Posterior cingulate gyrus (tissue), 11 donors: ENCODE measurements around the gene PCDH19.
"Not testable (repeated sequence)": the region's sequence is repeated elsewhere in the genome, so short reads cannot be mapped to it uniquely, and the experiment has no call there.

ENCODE experiments used
- DNase-seq, 10 donors: peaks; one replicate each; pipeline versions ENCODE4 v3.0.0 to v3.0.0-alpha.2; 2020 to 2021; ENCODE audit warnings: mixed read lengths in 3 of 10
- intact Hi-C: fragments of 100-400 bp; cut with DNase I; formaldehyde crosslinking; loops from one replicate; pipeline ENCODE4 v1.15.1; 2023

The PCDH19 gene, protein sequence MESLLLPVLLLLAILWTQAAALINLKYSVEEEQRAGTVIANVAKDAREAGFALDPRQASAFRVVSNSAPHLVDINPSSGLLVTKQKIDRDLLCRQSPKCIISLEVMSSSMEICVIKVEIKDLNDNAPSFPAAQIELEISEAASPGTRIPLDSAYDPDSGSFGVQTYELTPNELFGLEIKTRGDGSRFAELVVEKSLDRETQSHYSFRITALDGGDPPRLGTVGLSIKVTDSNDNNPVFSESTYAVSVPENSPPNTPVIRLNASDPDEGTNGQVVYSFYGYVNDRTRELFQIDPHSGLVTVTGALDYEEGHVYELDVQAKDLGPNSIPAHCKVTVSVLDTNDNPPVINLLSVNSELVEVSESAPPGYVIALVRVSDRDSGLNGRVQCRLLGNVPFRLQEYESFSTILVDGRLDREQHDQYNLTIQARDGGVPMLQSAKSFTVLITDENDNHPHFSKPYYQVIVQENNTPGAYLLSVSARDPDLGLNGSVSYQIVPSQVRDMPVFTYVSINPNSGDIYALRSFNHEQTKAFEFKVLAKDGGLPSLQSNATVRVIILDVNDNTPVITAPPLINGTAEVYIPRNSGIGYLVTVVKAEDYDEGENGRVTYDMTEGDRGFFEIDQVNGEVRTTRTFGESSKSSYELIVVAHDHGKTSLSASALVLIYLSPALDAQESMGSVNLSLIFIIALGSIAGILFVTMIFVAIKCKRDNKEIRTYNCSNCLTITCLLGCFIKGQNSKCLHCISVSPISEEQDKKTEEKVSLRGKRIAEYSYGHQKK (N-terminal part only)

DNA sequence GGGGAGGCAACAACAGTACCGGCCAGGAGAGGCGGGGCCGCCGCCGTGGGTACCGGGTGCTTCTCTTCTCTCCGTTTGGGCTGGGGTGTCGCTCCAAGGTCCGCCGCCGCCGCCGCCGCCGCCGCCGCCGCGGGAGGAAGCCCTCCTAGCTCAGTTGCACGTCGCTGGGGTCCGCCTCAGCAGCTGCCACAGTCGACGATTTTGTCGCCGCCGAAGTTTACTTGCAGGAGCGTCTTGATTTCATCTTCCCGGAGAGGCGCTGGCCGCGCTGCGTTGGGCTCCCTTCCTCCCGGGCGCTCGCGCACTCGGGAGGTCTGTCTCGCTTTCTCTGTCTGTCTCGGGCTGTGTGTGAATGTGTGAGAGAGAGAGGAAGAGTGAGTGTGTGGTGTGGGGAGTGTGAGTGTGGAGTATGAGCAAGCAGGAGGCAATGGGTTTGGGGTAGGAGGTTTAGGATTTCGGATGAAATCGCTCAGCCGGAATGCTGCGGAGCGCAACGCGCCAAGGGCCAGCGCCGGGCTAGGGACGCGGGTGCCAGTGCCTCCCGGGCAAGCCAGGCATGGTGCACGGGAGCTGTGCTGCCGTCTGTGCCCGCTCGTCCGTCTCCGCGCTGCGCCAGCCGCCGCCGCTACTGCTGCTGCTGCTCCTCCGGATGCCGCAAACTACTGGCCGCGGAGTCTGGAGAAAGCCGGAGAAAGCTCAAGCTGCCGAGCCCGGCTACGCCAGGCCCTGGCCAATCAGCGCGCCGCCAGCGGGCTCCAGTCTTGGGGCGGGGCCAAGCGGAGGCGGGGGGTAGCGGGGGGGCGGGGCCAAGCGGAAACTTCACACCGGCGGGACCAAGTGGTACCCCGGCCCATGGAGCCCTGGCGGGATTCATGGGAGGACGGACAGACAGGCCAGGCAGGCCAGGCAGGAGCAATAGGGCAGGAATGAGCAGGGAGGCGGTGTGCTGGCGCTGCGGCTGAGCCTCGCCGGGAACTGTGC is at the start of gene PCDH19:
Gene PCDH19 (minus strand): TSS at position 664 of the 981 bp plus-strand sequence. CDS start 1,676 bp downstream, outside the sequence.
- peak; percentile 42 to 96 (median 68) for DNase-seq
- intact Hi-C loops: no loop called here

DNA sequence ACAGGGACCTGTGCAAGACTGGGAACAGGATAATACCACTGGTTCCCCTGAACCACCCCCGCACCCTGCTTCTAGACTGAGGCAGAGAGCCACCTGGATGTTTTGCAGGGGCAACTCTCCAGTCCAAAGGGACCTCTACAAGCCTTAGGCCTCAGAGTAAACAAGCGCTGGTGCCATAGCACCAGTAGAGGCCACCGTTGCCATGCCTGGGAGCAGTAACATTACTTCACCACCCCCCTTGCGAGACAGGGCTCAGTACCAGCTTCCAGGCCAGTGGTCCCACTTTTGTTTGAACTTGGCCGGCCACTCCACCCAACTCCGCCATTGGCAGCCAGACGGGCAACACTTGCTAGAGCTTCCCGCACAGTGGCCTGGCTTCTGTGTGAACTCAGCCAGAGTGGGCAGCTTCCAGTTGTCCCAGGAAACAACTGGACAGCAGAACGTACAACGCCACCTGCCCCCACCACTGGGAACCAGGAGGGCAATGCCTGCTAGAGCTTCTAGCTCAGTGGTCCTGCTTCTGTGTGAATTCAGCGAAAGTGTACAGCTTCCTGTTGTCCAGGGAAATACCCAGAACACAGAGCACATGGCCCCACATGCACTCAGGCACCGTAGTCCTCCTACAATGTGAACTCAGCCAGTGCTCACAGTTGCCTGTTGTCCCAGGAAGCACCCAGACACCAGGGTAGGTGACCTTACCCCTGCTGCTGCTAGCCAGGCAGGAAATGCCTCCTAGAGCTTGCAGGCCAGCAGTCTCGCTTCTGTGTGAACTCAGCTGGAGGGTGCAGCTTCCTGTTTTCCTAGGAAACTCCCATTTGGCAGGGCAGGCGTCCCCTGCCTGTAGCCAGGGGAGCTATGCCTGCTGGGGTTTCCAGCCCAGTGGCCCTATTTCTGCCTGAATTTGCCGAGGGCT is 39.9 kb upstream of the PCDH19 start:
- DNase-seq: peak in 2 of 10 donors; percentile 57 to 73
- intact Hi-C loops: no loop called here

DNA sequence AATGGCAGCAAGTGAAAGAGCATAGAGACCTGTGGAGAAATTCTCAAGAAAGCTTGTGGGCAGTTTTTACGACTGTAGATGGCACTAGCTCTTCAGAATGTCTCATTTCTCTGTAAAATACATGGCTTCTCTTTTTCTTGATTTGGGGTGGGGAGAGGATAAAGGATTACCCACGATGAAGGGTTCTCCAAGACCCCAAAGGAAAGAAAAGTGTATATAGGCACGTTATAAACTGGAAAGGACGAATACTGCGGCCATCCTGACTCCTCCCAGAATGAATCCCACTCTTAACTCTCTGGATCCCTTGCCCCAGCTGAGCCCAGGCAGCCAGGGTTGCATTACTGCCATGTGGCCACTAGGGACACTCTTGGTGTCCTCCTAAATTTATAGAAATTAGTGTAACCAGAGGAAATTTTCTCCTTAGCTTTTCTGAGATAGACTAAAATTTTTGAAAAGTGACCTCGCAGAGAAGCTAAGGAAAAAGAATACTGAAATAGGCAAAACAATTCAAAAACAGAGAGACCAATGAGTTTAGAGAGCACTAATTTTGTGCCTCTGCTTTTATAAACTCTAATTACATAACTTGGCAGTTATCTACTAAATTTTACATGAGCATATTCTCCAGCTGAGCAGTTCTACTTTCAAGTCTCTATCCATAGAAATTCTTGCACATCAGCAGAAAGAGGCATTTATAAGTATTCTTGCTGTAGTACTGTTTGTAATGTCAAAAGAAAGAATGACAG is 37.8 kb upstream of the PCDH19 start:
- intact Hi-C loops: no loop called here
- peak in 7 of 10 donors; percentile 17 to 85 (median 43) for DNase-seq

DNA sequence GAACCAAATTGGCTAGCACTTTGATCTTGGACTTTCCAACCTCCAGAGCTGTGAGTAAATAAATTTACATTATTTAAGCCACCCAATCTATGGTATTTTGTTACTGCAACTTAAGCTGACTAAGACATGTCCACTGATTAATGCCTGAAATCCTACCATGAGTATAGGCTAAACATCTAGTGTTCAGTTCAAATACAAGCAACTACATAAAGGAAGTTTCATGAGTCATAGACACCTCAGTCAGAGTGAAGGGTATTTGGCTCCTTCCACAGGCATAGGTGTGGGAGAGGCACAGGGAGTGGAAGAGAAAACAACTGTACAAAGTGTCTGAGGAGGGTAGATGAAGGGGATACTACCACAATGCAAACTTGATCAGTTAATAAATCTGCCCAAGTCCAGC is 35.5 kb upstream of the PCDH19 start:
- intact Hi-C loops: no loop called here
- no peak for DNase-seq

DNA sequence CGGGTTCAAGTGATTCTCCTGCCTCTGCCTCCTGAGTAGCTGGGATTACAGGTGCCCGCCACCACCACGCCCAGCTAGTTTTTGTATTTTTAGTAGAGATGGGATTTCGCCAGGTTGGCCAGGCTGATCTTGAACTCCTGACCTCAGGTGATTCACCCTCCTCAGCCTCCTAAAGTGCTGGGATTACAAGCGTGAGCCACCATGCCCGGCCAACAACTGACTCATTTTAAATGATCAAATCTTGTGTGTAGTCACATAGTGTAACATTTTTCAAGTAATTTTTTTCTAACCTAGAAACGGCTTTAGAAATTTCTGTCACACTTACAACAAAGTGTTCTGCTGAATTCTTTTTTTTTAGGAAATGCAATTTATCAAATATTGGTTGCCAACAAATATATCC is 31.2 kb upstream of the PCDH19 start:
- DNase-seq, intact Hi-C loops: not testable (repeated sequence)

DNA sequence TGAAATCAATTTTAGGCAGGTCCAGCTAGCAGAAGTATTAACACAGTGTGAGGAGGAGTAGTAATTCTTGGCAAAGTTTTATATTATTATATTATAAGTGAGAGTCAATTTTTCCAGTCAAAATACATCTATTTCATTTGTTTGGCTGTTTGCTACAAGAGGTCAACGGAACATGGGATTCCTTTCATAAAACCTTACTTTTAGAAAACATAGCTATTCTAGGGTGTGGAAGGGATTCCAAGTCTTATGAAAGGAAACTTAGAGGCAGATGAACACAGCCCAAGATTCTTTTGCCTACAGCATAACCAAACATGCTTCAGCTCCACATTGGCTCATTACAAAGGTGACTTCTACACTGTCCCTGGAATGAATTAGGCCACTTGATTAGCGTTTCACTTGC is 29.9 kb upstream of the PCDH19 start:
- intact Hi-C loops: no loop called here
- no peak for DNase-seq

DNA sequence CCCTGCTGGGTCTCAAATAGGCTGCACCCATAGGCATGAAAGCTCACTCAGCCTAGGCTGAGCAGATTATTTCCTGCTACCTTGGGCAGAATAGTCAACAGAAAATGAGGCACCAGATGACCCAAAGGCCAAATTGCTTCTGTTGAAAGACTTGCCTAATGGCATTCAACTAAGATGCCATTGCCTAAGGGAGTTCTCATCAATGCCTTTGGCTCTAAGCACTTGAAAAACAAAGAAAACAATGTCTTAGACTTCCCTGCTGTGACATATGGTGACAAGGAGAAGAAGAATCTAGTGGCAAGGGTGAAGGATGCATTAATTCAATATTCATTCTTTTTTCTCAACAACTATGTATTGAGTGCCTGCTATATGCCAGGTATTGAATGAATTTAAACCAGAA is 25.7 kb upstream of the PCDH19 start:
- DNase-seq: no peak
- intact Hi-C loops: no loop called here

DNA sequence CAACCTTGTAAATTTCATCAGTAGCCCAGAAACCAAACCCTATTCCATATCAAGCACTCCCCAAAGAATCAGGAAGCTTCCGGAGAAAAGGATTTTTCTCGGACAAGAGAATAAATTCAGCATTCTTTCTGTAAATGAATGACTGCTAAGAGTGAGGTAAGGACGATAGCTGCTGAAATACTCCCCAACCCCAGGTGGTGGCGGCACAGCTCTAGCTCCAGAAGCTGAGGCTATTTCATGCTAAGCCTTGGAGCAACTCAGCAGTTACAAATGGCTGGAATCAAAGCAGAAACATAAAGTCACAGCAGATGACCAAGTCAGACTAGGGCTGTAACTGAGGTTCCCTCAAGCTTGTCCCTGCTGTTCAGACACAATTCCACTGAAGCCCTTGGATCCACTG is 13.9 kb upstream of the PCDH19 start:
- no peak for DNase-seq
- intact Hi-C loops: no loop called here

DNA sequence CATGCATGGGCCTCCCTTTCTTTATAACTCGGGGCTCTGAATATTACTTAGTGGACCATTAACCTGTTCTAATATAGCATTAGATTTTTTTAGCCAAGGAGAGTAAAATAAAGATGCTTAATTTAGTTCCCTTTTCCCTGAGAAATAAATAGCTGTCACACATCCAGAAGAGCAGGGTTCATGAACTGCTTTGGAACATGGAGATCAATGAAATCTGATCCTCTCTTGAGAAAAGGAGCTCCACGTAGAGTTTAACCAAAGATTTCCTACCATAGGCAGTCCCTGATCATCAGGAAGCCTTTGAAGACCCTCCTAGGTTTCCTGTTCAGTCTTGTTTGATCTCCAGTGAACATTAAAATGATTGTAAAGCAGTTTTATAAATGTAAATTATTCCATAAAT is 8.5 kb upstream of the PCDH19 start:
- intact Hi-C loops: no loop called here

DNA sequence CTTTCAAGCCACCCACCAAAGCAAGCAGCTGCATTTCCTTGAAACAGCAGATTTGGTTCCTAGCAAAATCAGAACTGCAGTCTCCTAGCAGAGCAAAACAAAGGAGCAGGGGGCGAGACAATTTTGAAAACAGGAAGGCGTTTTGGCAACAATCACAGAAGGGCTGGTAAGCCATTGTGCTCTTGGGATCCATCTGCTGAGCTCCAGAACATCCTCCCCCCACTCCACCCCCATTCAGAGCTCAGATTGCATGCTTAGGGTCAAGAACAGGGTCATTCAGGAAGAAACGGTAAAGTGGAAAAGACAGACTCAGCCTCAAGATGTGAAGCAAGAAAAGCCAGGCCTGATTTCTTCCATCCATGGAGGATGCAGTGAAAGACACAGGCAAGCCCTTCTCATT is 7.6 kb upstream of the PCDH19 start:
- DNase-seq: no peak
- intact Hi-C loops: no loop called here

More for the DNA sequence above, 8.5 kb upstream of the PCDH19 start:
- DNase-seq: no peak

DNA sequence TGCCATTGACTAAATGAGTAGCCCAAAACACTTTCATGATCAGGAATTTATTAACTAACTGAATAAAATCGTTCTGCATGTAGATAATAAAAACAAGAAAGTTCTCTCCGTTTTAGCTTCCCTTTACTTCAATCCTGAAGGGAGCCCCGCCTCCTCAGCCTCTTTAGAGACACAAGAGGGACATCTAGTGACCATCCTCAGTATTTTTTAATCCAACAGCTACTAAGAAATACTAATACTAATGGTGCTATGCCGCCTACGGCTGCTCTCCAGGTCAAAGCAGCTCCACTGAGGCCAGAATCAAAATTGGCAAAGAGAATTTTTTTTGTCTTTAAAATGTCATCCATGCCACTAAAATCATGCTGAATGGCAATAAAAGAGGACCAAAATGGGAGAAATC is 3.2 kb upstream of the PCDH19 start:
- intact Hi-C loops: no loop called here
- DNase-seq: peak in 3 of 10 donors; percentile 23 to 42 (median 38)

DNA sequence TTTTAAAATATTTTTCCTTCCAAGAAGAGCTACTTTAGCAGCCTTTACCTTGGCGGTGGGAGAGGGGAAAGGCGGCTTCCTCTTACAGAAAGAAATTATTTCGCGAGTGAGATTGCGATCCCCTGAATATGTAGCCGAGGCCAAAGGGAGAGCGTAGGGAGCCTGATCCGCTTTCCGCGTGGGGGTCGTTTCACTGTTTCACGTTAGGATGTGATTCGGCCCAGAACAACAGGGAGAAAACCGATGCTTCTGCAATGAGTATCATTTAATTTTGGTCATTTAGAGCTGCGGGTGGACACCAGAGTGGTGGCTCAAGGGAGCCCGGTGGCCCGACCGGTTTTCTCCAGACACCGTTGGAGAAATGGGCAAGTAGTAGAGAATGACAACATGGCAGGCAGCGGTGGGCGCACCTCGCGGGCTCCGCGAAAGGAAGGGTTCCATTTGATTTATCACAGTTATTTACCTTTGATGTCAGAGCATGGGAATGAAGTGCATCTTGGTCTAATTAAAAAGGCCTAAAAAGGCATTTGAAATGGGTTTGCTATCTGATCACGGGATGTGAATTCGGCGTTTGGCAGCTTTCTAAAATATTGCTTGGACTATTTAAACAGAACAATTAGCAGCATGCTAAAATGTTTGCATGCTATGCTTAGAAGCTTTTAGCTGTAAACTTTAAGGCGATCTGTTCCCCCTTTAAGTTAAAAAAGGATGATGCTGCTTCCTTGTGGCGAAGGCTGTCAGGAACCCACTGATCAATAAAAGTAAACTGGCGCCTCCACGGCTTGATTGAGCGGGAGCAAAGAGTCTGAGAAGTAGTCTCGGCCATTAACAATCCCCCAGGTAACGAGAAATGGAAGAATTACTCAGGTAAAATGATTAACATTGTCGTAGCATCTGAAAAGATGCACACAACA is 2.0 kb upstream of the PCDH19 start:
- DNase-seq: peak in 3 of 10 donors; percentile 26 to 82 (median 73)
- intact Hi-C loops: no loop called here

DNA sequence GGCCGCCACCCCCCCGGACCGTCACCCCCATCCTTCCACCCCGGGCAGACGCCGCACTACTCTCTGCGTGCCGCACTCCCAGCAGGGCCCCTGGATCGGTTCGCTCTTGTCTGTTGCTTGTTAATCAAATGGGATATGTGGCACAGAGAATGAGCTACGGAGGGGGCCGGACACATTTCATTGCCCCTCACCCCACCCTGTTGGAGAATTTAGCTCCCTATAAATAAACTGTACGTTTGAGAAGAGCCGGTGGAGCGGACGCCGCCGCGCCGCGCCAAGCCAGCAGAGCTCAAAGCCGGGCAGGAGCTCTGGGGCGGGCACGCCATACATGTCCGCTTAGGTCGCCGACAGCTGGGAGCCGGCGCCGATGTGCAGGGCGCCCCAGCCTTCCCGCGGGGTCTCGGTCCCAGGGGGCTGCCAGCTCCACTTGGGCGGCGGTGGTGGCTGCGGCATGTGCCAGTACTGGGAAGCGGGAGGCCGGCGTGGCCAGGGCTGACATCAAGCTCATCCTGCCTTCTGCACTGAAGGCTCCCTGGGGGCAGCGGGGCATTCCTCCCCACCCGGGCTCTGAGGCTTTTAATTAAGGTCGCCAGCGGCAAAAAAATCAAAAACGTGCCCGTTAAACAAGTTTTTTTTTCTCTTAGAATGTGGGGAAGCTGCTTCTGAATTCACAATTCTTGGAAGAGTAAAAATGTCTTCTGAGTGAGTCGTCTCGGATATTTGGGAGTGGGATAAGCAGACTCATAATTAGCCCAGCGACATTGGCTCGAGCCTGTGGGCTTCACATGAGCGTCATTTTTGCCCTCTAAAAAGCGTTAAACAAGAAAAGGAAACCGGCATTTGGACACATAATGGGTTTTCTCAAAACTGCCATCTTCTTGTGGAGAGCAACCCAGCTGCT is 1.1 kb upstream of the PCDH19 start:
- peak in 5 of 10 donors; percentile 15 to 88 (median 80) for DNase-seq
- intact Hi-C loops: no loop called here

DNA sequence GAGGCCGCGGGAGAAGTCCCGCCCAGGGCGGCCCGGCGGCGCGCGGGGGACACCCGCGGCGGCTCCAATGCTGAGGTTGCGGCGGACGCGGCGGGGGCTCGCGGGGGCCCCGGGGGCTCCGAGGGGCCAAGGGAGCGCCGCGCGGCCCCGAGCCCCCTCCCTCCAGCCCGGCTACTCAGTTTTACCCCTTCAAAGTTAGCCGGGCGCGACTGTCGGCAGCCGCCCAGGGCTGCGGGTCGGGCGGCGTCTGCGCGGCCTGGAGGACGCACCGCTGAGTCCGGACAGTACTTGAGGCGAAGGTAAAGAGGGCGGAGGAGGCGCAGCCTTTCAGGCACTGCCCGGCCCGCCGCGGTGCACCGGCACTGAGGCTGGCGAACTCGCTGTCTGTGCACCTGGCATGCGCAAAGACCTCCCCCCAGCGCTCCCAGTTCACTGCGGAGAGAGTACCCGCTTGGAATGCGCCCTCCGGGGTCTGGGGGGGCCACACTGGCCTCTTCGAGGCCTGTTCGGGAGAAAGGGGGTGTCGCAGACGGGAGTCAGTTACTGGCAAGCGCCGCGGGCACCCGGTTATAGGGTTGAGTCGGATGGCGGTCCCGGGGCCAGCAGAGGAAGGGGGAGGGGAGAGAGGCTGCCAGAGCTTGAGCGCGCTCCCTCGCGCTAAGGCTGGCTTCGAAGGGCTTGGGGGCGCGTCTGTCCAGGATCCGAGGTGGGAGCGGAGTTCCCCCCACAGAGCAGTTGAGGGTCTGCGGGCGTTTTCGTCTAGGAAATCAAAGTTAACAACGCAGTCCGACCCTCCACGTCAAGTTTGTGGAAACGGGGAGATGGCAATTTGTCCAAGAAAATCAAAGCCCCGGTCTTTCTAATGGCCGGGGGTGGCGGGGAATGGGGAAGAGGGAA is 1.1 kb downstream of the PCDH19 start:
- intact Hi-C loops: no loop called here
- DNase-seq: peak in 4 of 10 donors; percentile 25 to 84 (median 73)
